Endothelial cell of umbilical vein (primary cell): ENCODE data around the gene ERGIC1. TPM values are rescaled to one million over a fixed set of nuclear protein-coding genes. Genes with fewer than 3 reads are reported as not detected.

Experiments
- BruUV-seq: library from RNA; stranded (reverse); fragments of 400-500 nt; replicated peaks from 2 replicates; lab custom pipeline; 2021; lab: Mats Ljungman, UMichigan
- CTCF ChIA-PET: fragments of 300-600, 350-600 bp; sonication (Branson Sonifier 250); formaldehyde crosslinking; loops from one replicate; lab custom pipeline; 2021; ENCODE audit warnings: antibody characterized with exemption, inconsistent platforms; lab: Charles Lee
- POLR2A ChIA-PET: fragments of 300-600, 350-600 bp; sonication (Branson Sonifier 250); formaldehyde crosslinking; loops from one replicate; lab custom pipeline; 2021; ENCODE audit warnings: antibody characterized with exemption, inconsistent platforms; lab: Charles Lee
- DNase-seq: peaks from one replicate; pipeline ENCODE4 v3.0.0-alpha.2; 2011; ENCODE audit warnings: low read depth, low spot score
- FAIRE-seq: peaks from 2 replicates; lab custom pipeline; 2011; peaks lifted over from hg19 to GRCh38; lab: Jason Lieb, UNC
- H2AFZ ChIP-seq: 2 replicates; pipeline ENCODE4 v1.6.0; 2012; ENCODE audit warnings: low read depth, low read length, control low read depth, inconsistent platforms
- H3K27ac ChIP-seq: 2 replicates; pipeline ENCODE4 v1.5.1; 2011; ENCODE audit warnings: low read depth, mild to moderate bottlenecking, control low read depth, low read length, moderate library complexity; ENCODE audit not compliant: insufficient read depth
- H3K27me3 ChIP-seq, 2 experiments: 2 replicates each; pipeline versions ENCODE4 v1.6.0 to v1.6.1; 2011; ENCODE audit warnings: low read length in 2 of 2, mixed read lengths in 1 of 2; ENCODE audit not compliant: control insufficient read depth in 2 of 2, insufficient read depth in 2 of 2
- H3K36me3 ChIP-seq, 2 experiments: 2 replicates in 1 of 2; 3 replicates in 1 of 2; pipeline ENCODE4 v1.5.1; 2011; ENCODE audit warnings: low read length in 2 of 2, mild to moderate bottlenecking in 1 of 2, moderate library complexity in 1 of 2; ENCODE audit not compliant: control insufficient read depth in 2 of 2, insufficient read depth in 2 of 2; ENCODE audit errors: extremely low read depth in 1 of 2
- H3K4me1 ChIP-seq: 3 replicates; pipeline ENCODE4 v1.5.1; 2011; ENCODE audit warnings: mild to moderate bottlenecking, low read length; ENCODE audit not compliant: control insufficient read depth, insufficient read depth; ENCODE audit errors: extremely low read depth
- H3K4me2 ChIP-seq: 2 replicates; pipeline ENCODE4 v1.6.1; 2011; ENCODE audit warnings: low read length, control low read depth, mixed read lengths; ENCODE audit not compliant: insufficient read depth
- H3K4me3 ChIP-seq, 3 experiments: fragments of 200-600 bp in 1 of 3; sonication (generic), shearing (Covaris generic) in 1 of 3; replicated peaks in 1 of 3; 2 replicates each; pipeline ENCODE4 v1.5.1; 2011 to 2016; ENCODE audit warnings: control low read depth in 3 of 3, low read length in 3 of 3, mild to moderate bottlenecking in 2 of 3, inconsistent platforms in 1 of 3, low read depth in 1 of 3, moderate library complexity in 1 of 3; ENCODE audit not compliant: insufficient read depth in 1 of 3
- H3K79me2 ChIP-seq: 2 replicates; pipeline ENCODE4 v1.6.0; 2012; ENCODE audit warnings: low read length, inconsistent platforms; ENCODE audit not compliant: control insufficient read depth, insufficient read depth
- H3K9ac ChIP-seq: replicated peaks from 2 replicates; pipeline ENCODE3; 2011; ENCODE audit warnings: low read length, control low read depth; ENCODE audit not compliant: insufficient read depth; ENCODE audit errors: extremely low read depth
- H3K9me1 ChIP-seq: replicated peaks from 3 replicates; pipeline ENCODE4 v1.6.0; 2011; ENCODE audit warnings: mild to moderate bottlenecking, low read length; ENCODE audit not compliant: control insufficient read depth, insufficient read depth; ENCODE audit errors: extremely low read depth
- H3K9me3 ChIP-seq: replicated peaks from 2 replicates; pipeline ENCODE4 v1.5.1; 2012; ENCODE audit warnings: low read length, inconsistent platforms; ENCODE audit not compliant: control insufficient read depth, insufficient read depth
- H4K20me1 ChIP-seq: replicated peaks from 2 replicates; pipeline ENCODE3; 2011; ENCODE audit warnings: mild to moderate bottlenecking, low read length; ENCODE audit not compliant: control insufficient read depth, insufficient read depth; ENCODE audit errors: extremely low read depth
- CTCF ChIP-seq, 2 donors: IDR thresholded peaks; 1 replicate in 1 of 2; 2 replicates in 1 of 2; pipeline ENCODE4 v1.5.1; 2011; ENCODE audit warnings: low read length in 2 of 2, mild to moderate bottlenecking in 2 of 2, moderate library complexity in 2 of 2, control low read depth in 1 of 2, inconsistent platforms in 1 of 2, low read depth in 1 of 2; ENCODE audit not compliant: insufficient read depth in 1 of 2; ENCODE audit errors: extremely low read depth in 1 of 2
- EZH2 ChIP-seq: IDR thresholded peaks from 2 replicates; pipeline ENCODE4 v1.6.1; 2012; ENCODE audit warnings: borderline replicate concordance, low read depth, mild to moderate bottlenecking, moderate library complexity, low read length, inconsistent platforms; ENCODE audit not compliant: severe bottlenecking
- FOS ChIP-seq: IDR thresholded peaks from 2 replicates; pipeline ENCODE4 v1.6.1; 2011; ENCODE audit warnings: mild to moderate bottlenecking, low read length, moderate library complexity, borderline replicate concordance; ENCODE audit not compliant: insufficient read depth
- GATA2 ChIP-seq: IDR thresholded peaks from 2 replicates; pipeline ENCODE4 v1.7.0; 2011; ENCODE audit warnings: low read depth, mild to moderate bottlenecking, moderate library complexity, mixed read lengths, low read length; ENCODE audit not compliant: insufficient read length, insufficient read depth
- JUN ChIP-seq: IDR thresholded peaks from 2 replicates; pipeline ENCODE4 v1.6.1; 2011; ENCODE audit warnings: borderline replicate concordance, low read depth; ENCODE audit not compliant: insufficient read length, insufficient read depth
- MAX ChIP-seq: IDR thresholded peaks from 2 replicates; pipeline ENCODE4 v1.6.1; 2011; ENCODE audit not compliant: insufficient read depth, insufficient read length
- MYC ChIP-seq: IDR thresholded peaks from one replicate; pipeline ENCODE4 v1.6.1; 2011; ENCODE audit warnings: mild to moderate bottlenecking, low read depth, low read length
- POLR2A ChIP-seq: IDR thresholded peaks from 2 replicates; pipeline ENCODE4 v1.6.1; 2012; ENCODE audit warnings: low read depth, mild to moderate bottlenecking, control low read depth, low read length
- POLR2AphosphoS5 ChIP-seq: IDR thresholded peaks from 2 replicates; pipeline ENCODE4 v1.6.1; 2012; ENCODE audit warnings: low read depth, mild to moderate bottlenecking, control low read depth, low read length, moderate library complexity; ENCODE audit not compliant: insufficient read depth
- dilution Hi-C: fragments of 300-500 bp; cut with MboI; formaldehyde crosslinking; loops from one replicate; pipeline ENCODE4 v1.15.0; 2019; ENCODE audit warnings: low sequenced_read_pairs; ENCODE audit not compliant: extremely low pct_ligation_motif_present
- intact Hi-C: fragments of 100-400 bp; cut with micrococcal nuclease; formaldehyde crosslinking; loops from one replicate; pipeline ENCODE4 v1.10.0; 2022
- polyA plus RNA-seq, 4 experiments: library from polyadenylated mRNA; depleted of rRNA in 3 of 4; stranded (reverse) in 3 of 4; unstranded in 1 of 4; fragments of >200 nt; gene quantifications; 2 replicates each; pipeline versions ENCODE4 v1.2.1 to v1.2.3, GENCODE V29; 2011 to 2012; ENCODE audit warnings: missing spikeins in 1 of 4
- total RNA-seq: library from RNA; stranded (reverse); gene quantifications from 2 replicates; pipeline ENCODE4 v1.2.3, GENCODE V29; 2021

ERGIC1 gene
- total and polyA plus RNA-seq, 2 donors (not counting 3 experiments of a cell fraction or from before 2014, with no cell fraction given): 105 to 109 TPM

GRCh38 chr5:172894767-172895388 is 60.8 kb downstream of the ERGIC1 start:
- Histone ChIP-seq H3K9me3 (no peaks in the 10 kb centered on the region), H3K27me3 (no peaks in the 10 kb centered on the region), H4K20me1 (no peaks in the 10 kb centered on the region), H3K36me3 (no peaks in the 10 kb centered on the region), H3K9me1 (no peaks in the 10 kb centered on the region), H3K4me3 (no peak overlapping the region), H3K79me2 (no peaks in the 10 kb centered on the region), H3K4me1 (peaks cover 46% of the 10 kb centered on the region), H3K9ac (no peak overlapping the region), H3K4me2 (no peak overlapping the region), H3K27ac (no peak overlapping the region), H2AFZ (no peak overlapping the region)
- ChIA-PET POLR2A (no interaction called here), CTCF (interaction anchor here (1.1 kb wide), 1 partner anchor 22 kb away, joined by 4 read pairs; no protein-coding TSS in a partner anchor)
- BruUV-seq: no TSS peak
- FAIRE-seq (no peak), DNase-seq (no peak)
- dilution Hi-C loops (no loop called here), intact Hi-C loops (no loop called here)
- no peak for TF ChIP-seq POLR2AphosphoS5

GRCh38 chr5:172895549-172895948 is 61.5 kb downstream of the ERGIC1 start:
- DNase-seq (no peak), FAIRE-seq (no peak)
- Histone ChIP-seq H3K9me3 (no peaks in the 10 kb centered on the region), H3K27me3 (no peaks in the 10 kb centered on the region), H3K9me1 (no peaks in the 10 kb centered on the region), H3K36me3 (no peaks in the 10 kb centered on the region), H3K27ac (no peak overlapping the region), H4K20me1 (no peaks in the 10 kb centered on the region), H3K4me3 (no peak overlapping the region), H3K9ac (no peak overlapping the region), H2AFZ (no peak overlapping the region), H3K79me2 (no peaks in the 10 kb centered on the region), H3K4me1 (peaks cover 42% of the 10 kb centered on the region), H3K4me2 (no peak overlapping the region)
- dilution Hi-C loops: no loop called here
- intact Hi-C loops: no loop called here
- no TSS peak for BruUV-seq
- ChIA-PET POLR2A (no interaction called here), CTCF (interaction anchor here (1.1 kb wide), 1 partner anchor 23 kb away, joined by 4 read pairs; no protein-coding TSS in a partner anchor)
- TF ChIP-seq GATA2: no peak
- no peak for TF ChIP-seq EZH2
- TF ChIP-seq MYC: no peak
- no peak for TF ChIP-seq CTCF (IDR thresholded peaks at IDR 0.05; ENCODE audit: extremely low read depth in 1 of 2, insufficient read depth in 1 of 2, low read depth in 1 of 2, low read length in 2 of 2)
- TF ChIP-seq JUN: no peak
- no peak for TF ChIP-seq FOS
- no peak for TF ChIP-seq MAX
- no peak for TF ChIP-seq POLR2A
- no peak for TF ChIP-seq POLR2AphosphoS5
